ENCODE measurements around the gene ADA.
A peak's percentile ranks its signal among the peaks of the same experiment; 100 is the strongest.

ADA gene

GRCh38 chr20:44629017-44629385, 22.5 kb downstream of the ADA start:
- no peak overlapping the region for H4K91ac ChIP-seq (ENCODE audit: low read depth, low read length, poor library complexity)
- H3K27me3 ChIP-seq (ENCODE audit: control insufficient read depth in 3 of 3, insufficient read depth in 3 of 3, low read depth in 1 of 3, low read length in 3 of 3), result no peaks in the 10 kb centered on the region
- no peak overlapping the region for H3K27ac ChIP-seq (replicated peaks; ENCODE audit: low read length)
- peaks cover 3 to 8% of the 10 kb centered on the region in 2 donors for H3K9me3 ChIP-seq (replicated peaks in 1 of 2; ENCODE audit: control insufficient read depth in 2 of 2, insufficient read depth in 1 of 2, low read depth in 1 of 2, low read length in 2 of 2)
- no CpG with 5 or more reads among the region's 9 CpGs for WGBS, 2 donors (ENCODE audit: extremely low coverage in 2 of 2, insufficient read length in 2 of 2, insufficient replicate concordance in 1 of 2)
- no peak overlapping the region for H3K14ac ChIP-seq (ENCODE audit: low read length)
- H3K4ac ChIP-seq (ENCODE audit: low read length), result no peak overlapping the region
- no peak for DNase-seq (ENCODE audit: low spot score)
- no peaks in the 10 kb centered on the region for H3K4me1 ChIP-seq (ENCODE audit: control insufficient read depth in 2 of 2, insufficient read depth in 1 of 2, low read depth in 1 of 2, low read length in 2 of 2)
- H3K36me3 ChIP-seq (replicated peaks in 1 of 2; ENCODE audit: control insufficient read depth in 2 of 2, insufficient read depth in 2 of 2, low read length in 2 of 2), result peaks cover 31 to 53% of the 10 kb centered on the region in 2 donors
- H2BK15ac ChIP-seq (ENCODE audit: low read length), result no peak overlapping the region
- H3K23ac ChIP-seq (ENCODE audit: low read depth, low read length, poor library complexity), result no peak overlapping the region
- H2BK120ac ChIP-seq (ENCODE audit: low read depth, low read length), result no peak overlapping the region
- H3K18ac ChIP-seq (ENCODE audit: low read length), result no peak overlapping the region
- H3K4me2 ChIP-seq (ENCODE audit: insufficient read depth, low read length, poor library complexity, severe bottlenecking), result no peak overlapping the region
- no peak overlapping the region for H2AK5ac ChIP-seq (ENCODE audit: low read depth, low read length)
- no peak overlapping the region for H3K9ac ChIP-seq (ENCODE audit: low read depth, low read length, poor library complexity)
- H2BK12ac ChIP-seq (ENCODE audit: low read length), result no peak overlapping the region
- H2AFZ ChIP-seq (ENCODE audit: low read length), result no peak overlapping the region
- no peak overlapping the region for H2BK5ac ChIP-seq (ENCODE audit: low read length)
- no peak overlapping the region for H3K4me3 ChIP-seq (ENCODE audit: low read length in 2 of 2)
- H4K8ac ChIP-seq (ENCODE audit: low read depth, low read length), result no peak overlapping the region
- H3K79me1 ChIP-seq (ENCODE audit: low read depth, low read length), result no peaks in the 10 kb centered on the region

- no peak overlapping the region for H2BK5ac ChIP-seq (ENCODE audit: low read length)
- no peak overlapping the region for H3K14ac ChIP-seq (ENCODE audit: low read length)
- no peak overlapping the region for H4K8ac ChIP-seq (ENCODE audit: low read depth, low read length)
- no peak for DNase-seq (ENCODE audit: low spot score)
- peaks cover 7 to 21% of the 10 kb centered on the region in 2 donors for H3K9me3 ChIP-seq (replicated peaks in 1 of 2; ENCODE audit: control insufficient read depth in 2 of 2, insufficient read depth in 1 of 2, low read depth in 1 of 2, low read length in 2 of 2)
- peaks cover 0 to 3% (median 0%) of the 10 kb centered on the region in 3 experiments for H3K27me3 ChIP-seq (ENCODE audit: control insufficient read depth in 3 of 3, insufficient read depth in 3 of 3, low read depth in 1 of 3, low read length in 3 of 3)
- H2AK5ac ChIP-seq (ENCODE audit: low read depth, low read length), result no peak overlapping the region
- H4K91ac ChIP-seq (ENCODE audit: low read depth, low read length, poor library complexity), result no peak overlapping the region
- H3K4me1 ChIP-seq (ENCODE audit: control insufficient read depth in 2 of 2, insufficient read depth in 1 of 2, low read depth in 1 of 2, low read length in 2 of 2), result no peaks in the 10 kb centered on the region
- no peak overlapping the region for H3K4me3 ChIP-seq (ENCODE audit: low read length in 2 of 2)
- WGBS, 2 donors (ENCODE audit: extremely low coverage in 2 of 2, insufficient read length in 2 of 2, insufficient replicate concordance in 1 of 2), result no CpG with 5 or more reads among the region's 13 CpGs
- H3K9ac ChIP-seq (ENCODE audit: low read depth, low read length, poor library complexity), result peak overlapping the region; percentile 14
- H2AFZ ChIP-seq (ENCODE audit: low read length), result no peak overlapping the region
- H3K36me3 ChIP-seq (replicated peaks in 1 of 2; ENCODE audit: control insufficient read depth in 2 of 2, insufficient read depth in 2 of 2, low read length in 2 of 2), result peaks cover 25 to 58% of the 10 kb centered on the region in 2 donors
- H3K79me1 ChIP-seq (ENCODE audit: low read depth, low read length), result no peaks in the 10 kb centered on the region
- no peak overlapping the region for H3K4me2 ChIP-seq (ENCODE audit: insufficient read depth, low read length, poor library complexity, severe bottlenecking)
- H3K18ac ChIP-seq (ENCODE audit: low read length), result no peak overlapping the region
- H3K23ac ChIP-seq (ENCODE audit: low read depth, low read length, poor library complexity), result no peak overlapping the region
- no peak overlapping the region for H3K27ac ChIP-seq (replicated peaks; ENCODE audit: low read length)
- H3K4ac ChIP-seq (ENCODE audit: low read length), result no peak overlapping the region
- no peak overlapping the region for H2BK120ac ChIP-seq (ENCODE audit: low read depth, low read length)
- H2BK15ac ChIP-seq (ENCODE audit: low read length), result no peak overlapping the region
- no peak overlapping the region for H2BK12ac ChIP-seq (ENCODE audit: low read length)
These were observed 24.0 kb downstream of the ADA start for GRCh38 chr20:44627364-44628010.

DNA sequence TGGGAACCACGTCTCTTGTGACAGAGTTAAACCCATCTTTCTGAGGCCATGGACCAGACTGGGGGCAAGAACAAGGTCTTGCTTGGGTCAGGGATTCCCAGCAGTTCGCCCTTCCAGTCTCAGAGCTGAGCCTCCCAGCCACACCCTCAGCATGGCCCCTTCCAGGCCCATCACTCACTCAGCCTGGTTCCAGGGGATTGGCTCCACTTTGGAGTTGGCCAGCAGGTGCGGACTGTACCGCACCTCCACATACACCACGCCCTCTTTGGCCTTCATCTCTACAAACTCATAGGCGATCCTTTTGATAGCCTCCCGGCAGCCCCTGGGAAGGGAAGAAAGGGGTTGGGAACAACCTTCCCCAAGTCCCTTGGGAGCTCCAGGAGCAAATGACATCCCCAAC, 25.2 kb downstream of the ADA start:
- no peaks in the 10 kb centered on the region for H3K79me1 ChIP-seq (ENCODE audit: low read depth, low read length)
- H3K18ac ChIP-seq (ENCODE audit: low read length), result no peak overlapping the region
- H3K4me2 ChIP-seq (ENCODE audit: insufficient read depth, low read length, poor library complexity, severe bottlenecking), result no peak overlapping the region
- peaks cover 0 to 3% (median 0%) of the 10 kb centered on the region in 3 experiments for H3K27me3 ChIP-seq (ENCODE audit: control insufficient read depth in 3 of 3, insufficient read depth in 3 of 3, low read depth in 1 of 3, low read length in 3 of 3)
- H3K4me1 ChIP-seq (ENCODE audit: control insufficient read depth in 2 of 2, insufficient read depth in 1 of 2, low read depth in 1 of 2, low read length in 2 of 2), result no peaks in the 10 kb centered on the region
- H2BK120ac ChIP-seq (ENCODE audit: low read depth, low read length), result no peak overlapping the region
- H2BK12ac ChIP-seq (ENCODE audit: low read length), result no peak overlapping the region
- H4K91ac ChIP-seq (ENCODE audit: low read depth, low read length, poor library complexity), result no peak overlapping the region
- H2BK15ac ChIP-seq (ENCODE audit: low read length), result no peak overlapping the region
- peaks cover 29 to 70% of the 10 kb centered on the region in 2 donors for H3K36me3 ChIP-seq (replicated peaks in 1 of 2; ENCODE audit: control insufficient read depth in 2 of 2, insufficient read depth in 2 of 2, low read length in 2 of 2)
- no peak overlapping the region for H3K4ac ChIP-seq (ENCODE audit: low read length)
- no CpG with 5 or more reads among the region's 7 CpGs for WGBS, 2 donors (ENCODE audit: extremely low coverage in 2 of 2, insufficient read length in 2 of 2, insufficient replicate concordance in 1 of 2)
- H3K4me3 ChIP-seq (ENCODE audit: low read length in 2 of 2), result no peak overlapping the region
- no peak overlapping the region for H4K8ac ChIP-seq (ENCODE audit: low read depth, low read length)
- peaks cover 7 to 21% of the 10 kb centered on the region in 2 donors for H3K9me3 ChIP-seq (replicated peaks in 1 of 2; ENCODE audit: control insufficient read depth in 2 of 2, insufficient read depth in 1 of 2, low read depth in 1 of 2, low read length in 2 of 2)
- H2AFZ ChIP-seq (ENCODE audit: low read length), result no peak overlapping the region
- H2AK5ac ChIP-seq (ENCODE audit: low read depth, low read length), result no peak overlapping the region
- no peak overlapping the region for H2BK5ac ChIP-seq (ENCODE audit: low read length)
- no peak overlapping the region for H3K23ac ChIP-seq (ENCODE audit: low read depth, low read length, poor library complexity)
- no peak overlapping the region for H3K27ac ChIP-seq (replicated peaks; ENCODE audit: low read length)
- peak overlapping the region; percentile 13 for H3K9ac ChIP-seq (ENCODE audit: low read depth, low read length, poor library complexity)
- no peak for DNase-seq (ENCODE audit: low spot score)
- no peak overlapping the region for H3K14ac ChIP-seq (ENCODE audit: low read length)

GRCh38 chr20:44625361-44625760, 26.1 kb downstream of the ADA start:
- Histone ChIP-seq H3K36me3 (replicated peaks in 1 of 2; ENCODE audit: control insufficient read depth in 2 of 2, insufficient read depth in 2 of 2, low read length in 2 of 2) (peaks cover 33 to 80% of the 10 kb centered on the region in 2 donors), H3K9me3 (replicated peaks in 1 of 2; ENCODE audit: control insufficient read depth in 2 of 2, insufficient read depth in 1 of 2, low read depth in 1 of 2, low read length in 2 of 2) (peaks cover 7 to 21% of the 10 kb centered on the region in 2 donors), H2BK120ac (ENCODE audit: low read depth, low read length) (no peak overlapping the region), H2BK5ac (ENCODE audit: low read length) (no peak overlapping the region), H4K91ac (ENCODE audit: low read depth, low read length, poor library complexity) (no peak overlapping the region), H2AK5ac (ENCODE audit: low read depth, low read length) (no peak overlapping the region), H3K18ac (ENCODE audit: low read length) (no peak overlapping the region), H4K8ac (ENCODE audit: low read depth, low read length) (no peak overlapping the region), H3K4ac (ENCODE audit: low read length) (no peak overlapping the region), H2BK12ac (ENCODE audit: low read length) (no peak overlapping the region), H3K27me3 (ENCODE audit: control insufficient read depth in 3 of 3, insufficient read depth in 3 of 3, low read depth in 1 of 3, low read length in 3 of 3) (peaks cover 0 to 3% (median 0%) of the 10 kb centered on the region in 3 experiments), H3K4me1 (ENCODE audit: control insufficient read depth in 2 of 2, insufficient read depth in 1 of 2, low read depth in 1 of 2, low read length in 2 of 2) (no peaks in the 10 kb centered on the region), H3K79me1 (ENCODE audit: low read depth, low read length) (no peaks in the 10 kb centered on the region), H3K23ac (ENCODE audit: low read depth, low read length, poor library complexity) (no peak overlapping the region), H3K9ac (ENCODE audit: low read depth, low read length, poor library complexity) (no peak overlapping the region), H3K27ac (replicated peaks; ENCODE audit: low read length) (no peak overlapping the region), H3K4me3 (ENCODE audit: low read length in 2 of 2) (no peak overlapping the region), H2BK15ac (ENCODE audit: low read length) (no peak overlapping the region), H2AFZ (ENCODE audit: low read length) (no peak overlapping the region), H3K4me2 (ENCODE audit: insufficient read depth, low read length, poor library complexity, severe bottlenecking) (no peak overlapping the region), H3K14ac (ENCODE audit: low read length) (no peak overlapping the region)
- WGBS, 2 donors (ENCODE audit: extremely low coverage in 2 of 2, insufficient read length in 2 of 2, insufficient replicate concordance in 1 of 2), result no CpG with 5 or more reads among the region's 8 CpGs
- DNase-seq (ENCODE audit: low spot score), result no peak

All from neuronal stem cell (in vitro differentiated cells).